HG03565 (cell line): ENCODE results near the gene AFG1L.
"Not testable (repeated sequence)": the region's sequence is repeated elsewhere in the genome, so short reads cannot be mapped to it uniquely, and the experiment has no call there.

Source experiments
- ATAC-seq: cut with Tn5 transposase; IDR thresholded peaks from one replicate; pipeline ENCODE4 v1.9.1; 2021; ENCODE audit warnings: mild to moderate bottlenecking, moderate library complexity; ENCODE audit not compliant: unreplicated experiment

AFG1L gene

DNA sequence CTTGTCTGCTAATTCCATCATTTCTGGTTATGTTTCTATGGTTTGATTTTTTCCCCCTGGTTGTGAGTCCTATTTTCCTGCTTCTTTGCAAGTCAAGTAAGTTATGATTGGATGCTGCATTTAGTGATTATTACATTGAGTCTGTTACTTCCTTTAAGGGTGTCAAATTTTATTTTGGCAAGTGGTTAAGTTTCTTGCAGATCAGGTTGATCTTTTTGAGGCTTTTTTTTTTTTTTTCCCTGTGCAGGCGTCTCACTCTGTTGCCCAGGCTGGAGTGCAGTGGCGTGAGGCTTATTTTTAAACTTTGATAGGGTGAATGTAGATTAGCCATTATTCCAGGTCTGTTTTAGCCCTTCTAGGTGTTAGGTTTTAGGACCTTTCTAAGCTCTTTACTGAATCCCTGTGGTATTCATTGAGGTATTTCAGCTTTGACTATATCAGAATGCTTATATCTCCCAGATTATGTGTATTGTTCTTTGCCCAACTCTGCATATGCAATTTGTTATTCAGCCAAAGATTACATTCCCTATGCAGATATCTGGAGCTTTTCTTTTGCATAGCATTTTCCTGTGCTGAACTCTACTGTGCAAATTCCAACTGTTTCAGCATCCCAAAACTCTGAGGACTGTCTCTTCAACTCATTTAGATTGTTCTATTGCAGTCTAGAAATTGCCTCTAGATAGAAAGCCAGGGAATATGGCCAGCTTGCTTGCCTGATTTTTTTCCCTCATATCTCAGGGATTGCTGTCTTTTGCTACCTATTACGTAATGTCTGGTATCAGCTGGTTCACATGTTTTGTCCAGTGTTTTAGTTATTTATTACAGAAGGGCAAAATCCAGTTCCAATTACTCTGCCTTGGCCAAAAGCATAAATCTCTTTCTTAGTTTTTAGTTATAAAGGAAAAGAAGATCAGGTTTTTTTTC is 113.3 kb downstream of the AFG1L start:
- ATAC-seq = no peak

DNA sequence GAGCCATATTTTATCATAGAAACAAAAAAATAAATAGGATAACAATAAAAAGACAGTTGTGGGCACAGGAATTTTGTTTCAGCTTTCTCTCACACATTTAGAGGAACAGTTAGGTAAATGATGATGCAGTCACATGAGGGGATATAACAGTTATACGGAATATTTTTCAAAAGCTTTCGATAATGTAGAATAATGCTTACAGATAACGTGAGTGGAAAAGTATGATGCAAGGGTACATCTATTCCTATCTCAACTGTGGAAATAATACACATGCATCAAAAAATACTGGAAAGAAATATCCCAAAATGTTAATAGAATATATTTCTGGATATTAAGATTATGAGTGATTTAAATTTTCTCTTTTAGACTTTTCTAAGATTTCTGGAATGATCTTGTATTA is 114.0 kb downstream of the AFG1L start:
- ATAC-seq = no peak

DNA sequence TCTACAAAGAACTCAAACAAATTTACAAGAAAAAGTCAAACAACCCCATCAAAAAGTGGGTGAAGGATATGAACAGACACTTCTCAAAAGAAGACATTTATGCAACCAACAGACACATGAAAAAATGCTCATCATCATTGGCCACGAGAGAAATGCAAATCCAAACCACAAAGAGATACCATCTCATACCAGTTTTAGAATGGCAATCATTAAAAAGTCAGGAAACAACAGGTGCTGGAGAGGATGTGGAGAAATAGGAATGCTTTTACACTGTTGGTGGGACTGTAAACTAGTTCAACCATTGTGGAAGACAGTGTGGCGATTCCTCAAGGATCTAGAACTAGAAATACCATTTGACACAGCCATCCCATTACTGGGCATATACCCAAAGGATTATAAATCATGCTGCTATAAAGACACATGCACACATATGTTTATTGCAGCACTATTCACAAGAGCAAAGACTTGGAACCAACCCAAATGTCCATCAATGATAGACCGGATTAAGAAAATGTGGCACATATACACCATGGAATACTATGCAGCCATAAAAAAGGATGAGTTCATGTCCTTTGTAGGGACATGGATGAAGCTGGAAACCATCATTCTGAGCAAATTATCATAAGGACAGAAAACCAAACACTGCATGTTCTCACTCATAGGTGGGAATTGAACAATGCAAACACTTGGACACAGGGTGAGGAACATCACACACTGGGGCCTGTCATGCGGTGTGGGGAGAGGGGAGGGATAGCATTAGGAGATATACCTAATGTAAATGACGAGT is 121.4 kb downstream of the AFG1L start:
- ATAC-seq = not testable (repeated sequence)

DNA sequence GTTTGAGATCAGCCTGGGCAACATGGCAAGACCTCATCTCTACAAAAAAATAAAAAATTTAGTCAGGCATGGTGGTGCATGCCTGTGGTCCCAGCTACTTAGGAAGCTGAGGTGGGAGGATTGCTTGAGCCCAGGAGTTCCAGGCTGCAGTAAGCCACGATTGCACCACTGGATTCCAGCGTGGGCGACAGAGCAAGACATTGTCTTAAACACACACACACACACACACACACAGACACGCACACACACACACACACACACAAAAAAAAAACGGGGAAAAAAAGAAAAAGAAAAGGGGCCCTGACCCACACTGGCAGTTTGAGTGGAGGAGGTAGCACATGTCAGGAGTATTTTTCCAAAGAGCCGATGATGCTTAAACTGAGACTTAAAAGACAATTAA is 122.2 kb downstream of the AFG1L start:
- no peak for ATAC-seq

DNA sequence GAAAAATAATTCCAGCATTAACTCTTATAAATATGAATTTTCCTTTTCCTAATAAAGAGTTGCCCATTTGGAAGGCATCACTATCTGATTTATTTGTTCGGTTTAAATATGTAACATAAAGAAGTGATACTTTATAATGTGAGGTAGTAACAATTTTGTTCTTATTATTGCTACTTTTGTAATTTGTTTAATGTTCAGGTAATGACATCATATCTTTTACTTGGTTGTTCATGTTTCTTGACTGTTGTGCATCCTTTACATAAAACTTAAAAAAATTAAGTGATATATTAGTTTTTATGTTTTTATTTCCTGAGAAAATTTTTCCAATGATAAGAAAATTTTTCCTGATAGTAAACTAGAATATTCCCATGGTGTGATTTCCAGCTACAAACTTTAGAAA is 124.6 kb downstream of the AFG1L start:
- no peak for ATAC-seq

DNA sequence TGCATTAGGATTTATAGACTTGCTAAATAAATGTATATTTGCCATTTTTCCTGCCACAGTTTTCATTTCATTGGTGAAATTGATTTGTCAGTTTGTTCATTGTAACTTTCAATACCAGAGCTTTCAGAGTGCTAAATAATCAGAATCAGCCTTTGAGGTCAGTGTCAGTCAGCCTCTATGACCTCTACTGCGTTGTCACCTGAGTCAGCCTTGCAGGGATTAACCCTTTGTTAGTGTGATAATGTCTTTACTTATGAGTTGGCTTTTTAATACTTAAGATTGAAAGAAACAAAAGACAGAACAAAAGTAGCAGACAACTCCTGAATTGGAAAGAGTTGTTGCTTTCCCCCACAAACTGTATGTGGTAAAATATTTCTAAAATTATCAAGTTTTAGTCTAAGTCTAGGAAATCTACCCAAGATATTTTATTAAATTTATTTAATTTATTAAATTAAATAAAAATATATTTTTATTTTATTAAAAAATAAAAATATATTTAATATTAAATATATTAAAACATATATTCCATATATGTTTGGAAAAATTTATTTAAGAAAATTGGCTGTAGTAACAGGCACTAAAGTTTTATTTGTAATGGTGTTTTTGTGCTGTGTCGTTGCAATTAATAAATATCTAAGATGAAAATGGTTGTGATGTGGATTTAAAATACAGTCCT is 125.2 kb downstream of the AFG1L start:
- no peak for ATAC-seq

DNA sequence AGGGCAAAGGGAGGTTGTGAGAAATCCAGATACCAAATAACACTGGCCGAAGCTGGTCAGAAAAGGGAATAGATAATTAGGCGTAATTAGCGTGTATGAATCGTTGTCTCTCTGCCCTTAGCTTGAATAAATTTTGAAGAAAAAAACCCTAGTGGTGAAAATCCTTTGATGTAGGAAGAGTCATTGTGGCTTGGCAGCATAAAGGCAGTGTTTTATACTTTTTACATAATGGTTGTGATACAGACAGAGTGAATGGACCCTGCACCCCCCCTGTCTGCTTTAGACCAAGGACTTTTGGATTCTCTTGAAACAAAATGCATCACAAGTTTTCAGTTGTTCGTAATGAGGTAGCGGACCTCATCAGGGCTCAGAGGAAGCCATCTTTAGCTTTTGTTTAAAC is 126.5 kb downstream of the AFG1L start:
- ATAC-seq = no peak

DNA sequence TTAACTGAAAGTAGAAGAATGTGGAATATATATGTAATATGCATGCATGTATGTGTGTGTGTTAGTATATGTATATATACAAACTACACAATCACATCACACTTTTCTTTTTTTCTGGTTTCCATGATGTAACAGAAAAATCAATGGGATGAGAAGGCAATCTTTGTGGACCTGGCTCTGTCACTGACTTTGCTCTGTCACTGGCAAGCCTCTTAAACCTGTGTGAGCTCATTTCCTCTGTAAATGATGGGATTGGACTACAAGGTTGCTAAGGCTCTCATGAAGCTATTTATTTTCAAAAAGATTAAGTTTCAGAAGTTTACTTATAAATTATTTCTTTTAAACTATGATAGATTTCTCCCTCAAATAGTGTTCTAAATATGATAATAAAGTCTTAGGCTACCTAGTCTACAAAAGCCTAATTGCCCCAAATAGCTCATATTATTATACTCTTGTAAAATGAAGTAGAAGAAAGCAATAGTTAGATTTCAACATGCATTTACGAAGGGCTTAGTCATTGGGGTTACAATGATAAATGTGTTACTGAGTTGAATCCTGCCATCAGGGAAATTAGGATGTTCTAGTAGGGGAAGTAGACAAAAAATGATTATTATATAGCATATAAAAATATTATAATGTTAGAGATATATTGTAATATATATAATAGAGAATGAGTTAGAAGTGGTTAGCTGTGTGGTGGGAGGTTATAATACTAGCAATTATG is 129.3 kb downstream of the AFG1L start:
- ATAC-seq = no peak

DNA sequence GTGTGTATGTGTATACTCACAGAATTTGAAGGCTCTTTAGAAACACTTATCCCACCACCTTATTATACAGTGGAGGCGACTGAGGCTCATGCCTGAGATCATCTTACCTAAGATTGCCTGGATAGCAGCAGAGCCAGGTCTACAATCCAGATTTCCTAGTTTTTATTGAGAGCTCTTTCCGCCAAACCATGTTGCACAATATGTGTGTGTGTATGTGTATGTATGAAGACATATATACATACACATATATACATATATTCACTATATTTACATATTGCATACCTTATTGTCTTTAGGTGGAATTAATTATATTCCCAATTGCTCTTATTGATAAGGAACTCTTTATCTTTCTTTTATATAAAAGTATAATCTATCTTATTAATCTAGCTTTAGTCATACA is 130.6 kb downstream of the AFG1L start:
- no peak for ATAC-seq

DNA sequence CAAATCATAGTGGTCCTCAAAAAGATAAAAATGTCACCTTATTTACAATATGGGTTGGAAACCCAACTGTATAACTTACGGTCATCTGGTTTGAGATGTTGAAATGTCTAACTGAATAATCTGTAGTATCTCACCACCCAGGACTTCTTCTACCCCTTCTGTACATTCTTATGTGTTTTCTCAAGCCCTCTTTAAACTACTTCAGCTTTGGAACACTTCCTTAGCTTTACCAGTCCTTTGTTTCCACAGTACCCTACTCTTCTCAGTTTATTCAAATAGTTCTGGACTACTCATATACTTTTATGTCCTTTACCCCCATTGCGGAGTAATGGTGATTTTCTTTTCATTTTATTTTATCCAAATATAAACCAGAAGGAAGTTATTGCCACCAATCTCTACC is 137.3 kb downstream of the AFG1L start:
- ATAC-seq = no peak

DNA sequence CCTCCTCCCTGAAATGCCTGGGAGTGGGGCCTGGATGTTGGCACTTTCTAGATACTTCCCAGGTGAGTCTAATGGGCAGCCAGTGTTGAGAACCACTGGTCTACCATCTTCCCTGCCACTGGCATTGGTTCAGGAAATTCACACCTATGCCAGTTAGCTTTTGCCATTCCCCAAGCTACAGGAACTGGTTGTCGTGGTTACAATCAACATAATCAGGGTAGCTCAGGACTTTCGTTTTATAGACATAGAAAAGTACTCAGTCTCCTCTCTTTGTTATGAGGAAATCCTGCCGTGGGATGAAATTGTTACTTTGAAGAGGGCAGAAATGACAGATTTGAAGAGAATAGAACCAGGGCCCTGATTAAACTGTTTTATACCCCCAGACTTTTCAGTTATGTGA is 137.9 kb downstream of the AFG1L start:
- no peak for ATAC-seq

DNA sequence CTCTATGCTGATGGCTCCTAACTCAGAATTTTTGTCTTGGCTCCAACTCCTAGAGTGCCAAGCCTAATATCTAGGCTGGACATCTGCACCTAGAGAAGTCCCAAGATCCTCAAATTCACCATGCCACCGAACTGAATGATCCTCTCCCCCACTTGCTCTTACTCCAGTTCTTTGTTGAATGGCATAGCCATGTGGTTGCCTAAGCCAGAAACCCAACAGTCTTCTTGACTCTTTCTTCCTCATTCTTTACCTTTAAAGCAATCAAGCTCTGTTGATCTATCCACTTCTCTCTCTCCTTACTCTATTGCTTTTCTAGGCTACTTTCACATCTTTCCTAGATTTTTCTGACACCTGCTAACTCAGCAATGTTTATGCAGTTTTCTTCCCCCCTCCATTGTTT is 139.4 kb downstream of the AFG1L start:
- no peak for ATAC-seq

DNA sequence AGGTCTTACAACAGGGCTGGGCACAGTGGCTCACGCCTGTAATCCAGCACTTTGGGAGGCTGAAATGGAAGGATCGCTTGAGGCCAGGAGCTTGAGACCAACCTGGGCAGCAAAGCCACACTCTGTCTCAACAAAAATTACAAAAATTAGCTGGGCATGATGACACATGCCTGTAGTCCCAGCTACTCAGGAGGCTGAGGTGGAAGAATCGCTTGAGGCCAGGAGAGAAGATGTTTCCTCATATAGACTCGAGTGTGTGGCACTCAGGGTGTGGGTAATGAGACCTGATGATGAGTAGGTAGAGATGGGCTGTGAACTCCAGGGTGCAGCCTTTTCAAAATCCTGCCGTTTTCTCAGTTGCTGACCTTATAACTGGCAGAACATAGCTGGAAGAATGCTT is 140.5 kb downstream of the AFG1L start:
- ATAC-seq = no peak

DNA sequence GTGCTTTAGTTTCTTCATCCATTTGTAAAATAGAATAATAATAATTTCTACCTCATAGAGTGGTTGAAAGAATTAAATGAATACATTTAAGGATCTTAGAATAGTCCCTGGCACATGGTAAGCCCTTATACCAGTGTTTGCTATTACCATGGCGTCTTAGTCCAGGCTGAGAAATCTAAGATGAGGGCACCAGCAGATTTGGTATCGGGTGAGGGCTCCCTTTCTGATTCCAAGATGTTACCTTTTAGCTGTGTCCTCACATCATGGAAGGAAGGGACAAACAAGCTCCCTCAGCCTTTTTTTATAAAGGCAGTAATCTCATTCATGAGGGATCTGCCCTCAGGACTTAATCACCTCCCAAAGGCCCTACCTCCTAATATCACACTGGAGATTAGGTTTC is 141.9 kb downstream of the AFG1L start:
- ATAC-seq = no peak

DNA sequence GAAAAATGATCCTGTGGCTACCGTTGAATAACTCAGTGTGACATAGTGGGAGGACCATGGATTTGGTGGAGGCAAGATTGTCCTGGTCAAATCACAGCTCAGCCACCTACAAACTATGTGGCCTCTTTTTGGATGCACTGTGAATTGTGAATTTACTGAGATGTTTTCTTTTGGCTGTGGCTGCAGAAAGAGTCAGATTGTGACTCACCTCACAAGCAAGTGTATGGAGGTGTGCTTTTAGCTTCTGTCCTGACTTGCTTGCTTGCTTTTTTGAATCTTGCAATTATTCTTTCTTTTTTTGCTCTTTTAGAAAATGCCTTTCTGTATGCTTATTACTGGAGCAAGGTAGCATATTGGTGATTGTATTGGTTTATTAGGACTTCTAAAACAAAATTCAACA is 143.0 kb downstream of the AFG1L start:
- no peak for ATAC-seq

DNA sequence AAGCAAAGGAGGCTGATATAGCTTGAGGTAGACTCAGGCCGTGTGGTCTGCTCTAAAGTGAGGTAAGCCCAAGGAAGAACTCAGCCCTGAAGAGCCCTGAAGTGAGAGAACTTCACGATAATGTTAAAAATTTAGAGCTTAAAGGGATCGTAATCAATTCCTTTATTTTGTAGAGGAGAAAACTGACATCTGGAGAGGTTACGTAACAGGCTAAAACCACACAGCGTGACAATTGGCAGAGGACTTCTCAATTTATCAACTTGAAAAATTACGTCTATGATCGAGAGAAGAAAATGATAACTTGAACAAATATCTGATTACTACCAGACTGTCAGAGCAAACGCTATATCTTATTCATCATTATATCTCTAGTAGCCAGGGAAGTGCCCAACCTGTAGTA is 144.1 kb downstream of the AFG1L start:
- no peak for ATAC-seq

DNA sequence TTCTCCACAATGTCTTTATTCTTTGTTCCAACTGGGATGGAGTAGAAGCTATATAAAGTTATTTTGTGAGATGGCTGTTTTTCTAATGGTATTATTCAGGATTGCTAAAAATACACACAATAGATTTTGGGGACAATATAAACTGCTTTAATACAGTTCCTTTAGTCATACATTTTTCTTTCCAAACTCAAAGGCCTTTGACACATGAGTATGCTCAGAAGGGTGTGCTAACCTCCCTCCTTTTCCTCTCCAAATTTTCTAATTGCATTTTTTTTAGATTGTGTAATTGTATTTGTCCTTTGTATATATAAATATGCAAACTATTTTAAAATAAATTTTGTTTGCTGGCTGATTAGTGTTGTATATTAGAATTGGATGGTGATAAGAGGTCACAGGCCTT is 146.3 kb downstream of the AFG1L start:
- no peak for ATAC-seq

DNA sequence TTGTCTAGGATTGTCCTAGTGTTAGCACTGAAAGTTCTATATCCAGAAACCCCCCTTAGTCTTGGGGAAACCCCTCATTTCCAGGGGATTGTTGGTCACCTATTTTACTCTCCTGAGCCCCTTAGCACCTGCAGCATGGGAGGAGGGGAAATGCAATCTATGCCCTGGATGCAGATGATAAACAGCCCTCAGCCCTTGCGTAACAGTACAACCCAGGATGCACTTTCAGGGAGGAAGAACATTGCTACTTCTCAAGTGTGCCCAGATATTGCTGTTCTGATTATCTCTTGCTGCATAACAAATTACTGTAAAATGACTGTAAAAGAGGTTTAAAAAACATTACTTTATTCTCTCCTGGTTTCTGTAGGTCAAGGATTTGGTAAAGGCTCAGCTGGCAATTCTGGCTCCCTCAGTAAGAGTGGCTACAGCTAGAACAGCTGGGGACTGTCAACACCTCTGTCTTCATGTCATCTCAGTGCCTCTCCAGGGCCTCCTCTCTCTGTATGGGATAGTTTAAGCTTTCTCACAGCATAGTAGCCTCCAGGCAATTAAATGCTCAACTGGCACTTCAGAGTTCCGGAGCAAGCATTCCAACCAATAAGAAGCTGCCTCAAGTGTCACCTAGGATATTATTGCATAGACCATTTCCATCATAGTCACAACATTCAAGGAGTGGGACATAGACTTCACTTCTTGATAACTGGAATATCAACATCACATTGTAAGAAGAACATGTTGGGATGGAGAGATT is 148.1 kb downstream of the AFG1L start:
- ATAC-seq = no peak

DNA sequence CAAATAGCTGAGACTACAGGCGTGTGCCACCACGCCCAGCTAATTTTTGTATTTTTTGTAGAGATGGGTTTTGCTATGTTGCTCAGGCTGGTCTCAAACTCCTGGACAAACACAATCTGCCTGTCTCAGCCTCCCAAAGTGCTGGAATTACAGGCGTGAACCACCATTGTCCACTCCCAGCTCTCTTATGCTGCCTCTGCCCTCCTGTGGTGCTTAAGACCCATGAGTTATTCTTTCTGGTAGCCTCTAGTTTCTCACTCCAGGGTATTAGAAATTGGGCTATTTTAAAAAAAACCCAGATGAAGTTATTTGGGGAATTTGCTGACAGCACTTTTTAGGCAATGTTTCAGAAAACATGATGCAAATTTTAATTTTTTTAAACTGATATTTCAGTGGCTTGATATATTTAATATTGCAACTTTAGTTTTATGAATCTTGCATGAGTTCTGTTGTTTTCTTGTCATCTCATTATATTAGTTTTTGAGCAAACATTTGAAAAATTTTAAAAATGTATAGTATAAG is 151.8 kb downstream of the AFG1L start:
- ATAC-seq = no peak

DNA sequence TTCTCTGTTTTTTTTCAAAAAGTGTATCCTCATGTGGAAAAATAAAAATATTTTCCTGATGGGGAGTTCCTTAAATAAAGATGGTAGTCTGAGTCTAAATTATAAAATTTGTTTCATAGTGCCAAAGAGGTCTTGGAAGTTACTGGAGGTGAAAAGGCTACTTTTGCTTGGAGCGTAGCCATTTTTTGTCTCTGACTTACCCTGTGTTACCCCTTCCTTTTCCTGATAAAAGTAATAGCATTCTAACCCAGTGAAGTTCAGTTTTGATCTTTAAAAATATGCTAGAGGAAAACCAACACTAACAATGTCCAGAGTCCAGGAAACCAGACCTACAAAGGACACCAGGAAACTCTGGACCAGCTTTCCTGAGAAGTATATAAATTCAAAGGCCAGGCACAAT is 153.6 kb downstream of the AFG1L start:
- no peak for ATAC-seq
